DLD1 (cell line): ENCODE results near the gene ADAM12.

Source experiments
- in situ Hi-C: cut with HindIII; loops from 2 replicates; pipeline ENCODE4 v1.10.0; 2017; ENCODE audit warnings: low sequenced_read_pairs

The ADAM12 gene

GRCh38 chr10:126218778-126219649 lies 169.3 kb downstream of the ADAM12 start:
- in situ Hi-C loops: no loop called here

GRCh38 chr10:126218174-126218573 lies 170.1 kb downstream of the ADAM12 start:
- in situ Hi-C loops: no loop called here

GRCh38 chr10:126216632-126216961 lies 171.7 kb downstream of the ADAM12 start:
- in situ Hi-C loops: no loop called here

- in situ Hi-C loops: no loop called here
These were observed 172.3 kb downstream of the ADAM12 start for GRCh38 chr10:126215746-126216631.

- in situ Hi-C loops: no loop called here
These were observed 173.6 kb downstream of the ADAM12 start for GRCh38 chr10:126214679-126215078.

- in situ Hi-C loops: no loop called here
These were observed 174.3 kb downstream of the ADAM12 start for GRCh38 chr10:126214021-126214420.

GRCh38 chr10:126212738-126213137 lies 175.5 kb downstream of the ADAM12 start:
- in situ Hi-C loops: no loop called here

GRCh38 chr10:126210051-126210651 lies 178.1 kb downstream of the ADAM12 start:
- in situ Hi-C loops: no loop called here

- in situ Hi-C loops: no loop called here
These were observed 178.8 kb downstream of the ADAM12 start for GRCh38 chr10:126209451-126209850.

- in situ Hi-C loops: no loop called here
These were observed 179.5 kb downstream of the ADAM12 start for GRCh38 chr10:126208726-126209302.

- in situ Hi-C loops: no loop called here
These were observed 180.4 kb downstream of the ADAM12 start for GRCh38 chr10:126207851-126208250.

GRCh38 chr10:126207313-126207771 lies 180.9 kb downstream of the ADAM12 start:
- in situ Hi-C loops: no loop called here

GRCh38 chr10:126205486-126206205 lies 182.6 kb downstream of the ADAM12 start:
- in situ Hi-C loops: no loop called here

- in situ Hi-C loops: no loop called here
These were observed 184.0 kb downstream of the ADAM12 start for GRCh38 chr10:126204320-126204719.

- in situ Hi-C loops: no loop called here
These were observed 184.5 kb downstream of the ADAM12 start for GRCh38 chr10:126203746-126204145.

GRCh38 chr10:126201603-126202002 lies 186.7 kb downstream of the ADAM12 start:
- in situ Hi-C loops: no loop called here

- in situ Hi-C loops: no loop called here
These were observed 188.9 kb downstream of the ADAM12 start for GRCh38 chr10:126199221-126199998.

GRCh38 chr10:126198681-126199080 lies 189.6 kb downstream of the ADAM12 start:
- in situ Hi-C loops: no loop called here

- in situ Hi-C loops: no loop called here
These were observed 191.2 kb downstream of the ADAM12 start for GRCh38 chr10:126197036-126197543.
